Fibroblast of gingiva (primary cell): ENCODE measurements around the gene TRPM7.

Experiments used
- DNase-seq: peaks from one replicate; pipeline ENCODE4 v3.0.0-alpha.2; 2011; ENCODE audit warnings: low read depth

TRPM7 gene

DNA sequence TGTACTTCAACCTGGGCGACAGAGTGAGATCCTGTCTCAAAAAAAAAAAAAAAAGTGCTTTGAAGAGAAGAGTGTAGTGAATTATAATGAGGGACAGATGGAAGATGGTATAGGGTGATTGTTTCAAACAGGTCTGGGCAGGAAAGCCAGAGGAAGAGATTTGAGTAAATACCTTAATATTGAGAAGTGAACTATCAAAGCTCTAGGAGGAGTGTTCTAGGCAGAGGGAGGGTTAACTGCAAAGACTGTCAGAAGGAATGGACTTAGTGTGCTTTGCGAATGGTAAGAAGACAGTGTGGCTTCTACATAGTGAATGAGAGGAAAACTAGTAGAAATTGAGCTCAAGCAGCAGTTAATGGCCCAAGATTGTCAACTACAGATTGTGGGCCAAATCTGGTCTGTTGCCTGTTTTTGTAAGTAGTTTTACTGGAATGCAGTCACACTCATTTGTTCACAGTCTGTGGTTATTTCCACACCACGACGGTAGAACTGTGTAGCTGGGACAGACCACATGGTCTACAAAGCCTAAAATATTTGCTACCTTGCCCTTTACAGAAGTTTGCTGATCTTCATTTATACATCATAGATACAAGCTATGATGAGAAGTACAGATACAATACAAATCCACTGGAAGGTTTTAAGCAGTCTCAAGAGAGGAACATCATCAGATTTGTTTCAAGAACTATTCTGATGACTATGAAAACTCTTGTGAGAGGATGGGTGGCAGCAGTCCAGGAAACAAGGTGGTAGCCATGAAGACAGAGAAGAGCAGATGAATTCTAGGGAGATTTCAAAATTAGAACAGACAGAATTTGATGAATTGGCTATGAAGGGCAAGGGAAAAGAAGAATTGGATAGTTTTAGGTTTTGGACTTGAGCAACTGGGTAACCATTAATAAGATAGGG, 123.6 kb downstream of the TRPM7 start:
- DNase-seq, result peak; percentile 22

DNA sequence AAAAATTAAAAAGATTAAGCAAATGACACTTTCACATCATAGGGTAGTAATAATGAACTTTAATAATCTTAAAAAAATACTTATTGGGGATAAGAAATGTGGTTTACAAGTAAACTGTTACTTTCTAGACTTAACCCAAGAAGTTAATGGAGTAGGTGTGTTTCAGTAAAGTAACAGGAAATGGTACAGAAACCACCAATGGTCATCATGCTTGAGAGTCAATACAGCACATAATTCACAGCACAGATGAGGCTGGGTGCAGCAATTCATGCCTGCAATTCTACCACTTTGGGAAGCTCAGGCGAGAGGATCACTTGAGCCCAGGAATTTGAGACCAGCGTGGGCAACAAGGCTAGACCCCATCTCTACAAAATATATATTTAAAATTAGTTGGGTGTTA, 128.6 kb downstream of the TRPM7 start:
- DNase-seq, result no peak

DNA sequence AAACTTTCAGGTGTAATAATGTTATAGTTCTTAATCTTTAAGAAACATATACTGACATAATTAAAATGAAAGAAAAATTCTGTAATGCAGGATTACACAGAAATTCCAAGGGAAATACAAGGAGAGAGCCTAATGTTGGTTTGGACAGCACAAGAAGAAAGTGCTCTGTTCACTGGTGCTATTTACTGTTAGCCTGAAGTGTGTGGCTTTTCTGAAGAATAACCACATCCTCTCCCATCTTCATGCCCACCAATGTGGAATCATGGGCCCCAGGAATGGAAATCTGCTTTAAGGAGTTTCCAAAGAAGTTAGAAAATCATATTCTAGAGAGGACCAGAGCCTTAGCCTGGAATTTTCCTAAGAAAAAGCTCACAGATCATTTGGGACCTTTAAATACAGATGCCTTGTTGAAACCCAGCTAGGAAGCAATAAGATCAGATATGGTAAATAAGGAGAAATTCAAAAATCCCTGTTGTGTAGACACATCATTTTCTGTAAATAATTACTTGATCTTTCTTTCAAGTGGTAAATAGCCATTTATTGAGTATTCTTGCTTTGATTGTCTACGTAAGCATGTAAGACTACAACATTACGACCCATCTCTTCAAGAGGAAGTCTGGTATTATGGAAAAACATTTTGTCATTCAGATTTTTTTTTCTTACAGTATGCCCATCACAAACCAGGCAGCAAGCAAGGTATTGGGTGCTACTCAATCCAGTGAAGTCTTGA, 129.8 kb downstream of the TRPM7 start:
- no peak for DNase-seq

DNA sequence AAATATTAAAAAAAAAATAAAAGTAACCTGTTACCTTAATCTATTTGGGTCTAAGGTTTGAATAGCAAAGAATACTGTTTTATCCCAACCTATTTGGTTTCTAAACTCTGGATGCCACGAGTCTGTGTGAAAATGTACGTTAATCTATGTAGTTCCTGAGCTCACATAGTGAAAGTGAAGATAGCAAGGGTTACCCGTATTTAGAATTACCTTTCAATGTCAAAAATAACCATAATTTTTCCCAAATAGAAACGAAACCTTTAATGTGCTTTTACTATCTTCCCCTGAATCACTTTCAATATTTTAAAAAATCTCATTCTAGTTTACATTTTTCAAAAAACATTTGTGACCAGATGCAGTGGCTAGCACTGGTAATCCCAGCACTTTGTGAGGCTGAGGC, 134.4 kb downstream of the TRPM7 start:
- no peak for DNase-seq

DNA sequence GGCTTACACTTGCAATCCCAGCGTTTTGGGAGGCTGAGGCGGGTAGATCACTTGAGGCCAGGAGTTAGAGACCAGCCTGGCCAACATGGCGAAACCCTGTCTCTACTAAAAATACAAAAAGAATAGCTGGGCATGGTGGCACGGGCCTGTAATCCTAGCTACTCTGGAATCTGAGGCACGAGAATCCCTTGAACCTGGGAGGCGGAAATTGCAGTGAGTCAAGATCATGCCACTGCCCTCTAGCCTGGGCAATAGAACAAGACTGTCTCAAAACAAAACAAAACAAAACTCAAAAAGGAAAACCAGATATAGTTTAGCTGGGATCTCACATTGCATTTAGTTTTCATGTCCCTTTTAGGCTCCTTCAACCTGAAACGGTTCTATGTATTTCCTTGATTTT, 137.3 kb downstream of the TRPM7 start:
- DNase-seq, result peak; percentile 54

DNA sequence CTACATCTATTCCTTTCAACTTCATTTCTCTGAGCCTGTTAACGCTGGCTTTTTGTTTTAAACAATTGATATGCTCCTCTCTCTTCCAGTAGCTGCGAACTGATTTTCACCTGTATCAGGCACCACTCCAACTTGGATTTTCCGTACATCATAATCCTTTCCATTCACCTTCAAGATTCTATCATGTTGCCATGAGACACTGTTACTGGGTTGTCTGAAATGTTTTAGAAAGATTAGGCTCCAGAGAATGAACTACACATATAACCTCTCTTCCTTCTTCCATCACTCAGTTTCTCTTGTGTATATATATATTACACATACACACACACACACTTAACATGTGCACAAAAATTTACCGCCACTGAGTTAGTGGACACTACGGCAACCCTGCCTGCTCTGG, 140.0 kb downstream of the TRPM7 start, which contains the start of gene USP50:
TSS of gene USP50 (minus strand) at position 101 of the 400 bp plus-strand sequence. CDS start 141 bp downstream, outside the sequence.
- DNase-seq, result no peak

DNA sequence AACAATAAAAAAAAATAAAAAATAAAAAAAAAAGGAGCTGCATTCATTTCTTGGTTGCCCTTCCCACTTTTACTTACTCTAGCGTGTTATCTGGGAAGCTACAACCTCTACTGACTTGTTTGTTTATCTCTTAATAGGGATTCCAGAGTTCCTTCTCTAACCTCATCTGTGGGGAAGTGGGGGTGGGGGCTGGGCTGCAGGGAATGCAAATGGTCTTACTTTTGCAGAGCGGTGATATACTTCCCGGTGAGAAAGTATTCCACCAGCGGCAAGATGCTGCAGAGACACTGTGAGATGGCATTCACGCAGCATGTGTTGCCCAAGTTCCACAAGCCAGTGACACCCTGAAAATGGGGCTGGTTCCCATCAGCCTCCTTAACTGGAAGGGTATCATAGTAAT, 142.2 kb downstream of the TRPM7 start:
- no peak for DNase-seq

DNA sequence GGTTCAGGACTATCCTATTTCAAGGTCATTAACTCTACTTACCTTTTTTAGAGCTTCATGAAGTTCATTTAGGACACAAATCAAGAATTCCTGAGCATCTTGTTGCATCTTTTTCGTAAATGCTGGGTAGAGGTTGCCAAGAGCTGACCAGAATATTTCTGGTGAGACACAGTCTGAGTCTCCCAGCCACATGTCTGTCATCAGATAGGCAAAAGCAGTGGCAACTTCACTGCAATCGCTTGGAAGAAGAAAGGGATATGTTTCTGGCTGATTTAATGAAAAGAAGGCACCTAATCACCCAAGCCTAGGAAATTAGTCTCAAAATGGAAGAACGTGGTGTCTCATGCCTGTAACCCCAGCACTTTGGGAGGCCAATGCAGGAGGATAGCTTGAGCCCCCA, 143.0 kb downstream of the TRPM7 start:
- DNase-seq, result peak; percentile 73

DNA sequence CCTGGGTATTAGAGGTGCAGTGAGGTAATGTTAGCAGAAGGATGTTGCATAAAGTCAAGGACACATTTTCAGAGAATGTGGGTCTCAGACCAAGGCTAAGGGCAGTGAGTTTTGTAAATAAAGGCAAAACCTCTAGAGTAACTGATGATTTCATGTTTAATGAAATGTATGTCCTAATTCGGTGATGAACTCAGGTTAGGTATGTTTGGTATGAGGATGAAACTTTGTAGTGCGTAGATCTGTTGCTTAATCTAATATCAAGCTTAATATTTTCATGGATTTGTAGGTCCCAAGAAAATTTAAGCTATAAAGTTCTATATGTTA, 143.7 kb downstream of the TRPM7 start:
- DNase-seq, result peak; percentile 68

DNA sequence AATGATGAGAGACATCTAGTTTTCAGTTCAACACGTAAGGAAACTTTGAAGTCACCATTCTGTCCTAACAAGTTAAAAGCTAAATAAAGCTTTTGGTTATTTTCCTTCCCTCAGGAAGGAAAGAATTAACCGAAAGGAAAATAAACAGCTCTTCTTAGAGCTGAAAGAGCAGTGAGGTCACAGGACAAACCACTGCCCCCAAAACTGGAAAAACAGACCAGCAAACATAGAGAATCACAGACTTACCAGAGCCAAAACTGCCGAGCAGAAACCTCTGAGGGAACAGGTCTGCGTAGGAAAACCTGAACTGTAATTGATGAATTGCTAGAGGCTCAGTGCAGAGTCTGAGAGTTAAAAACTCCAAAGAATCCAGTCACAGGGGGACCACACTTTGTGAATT, 154.8 kb downstream of the TRPM7 start:
- peak; percentile 14 for DNase-seq

DNA sequence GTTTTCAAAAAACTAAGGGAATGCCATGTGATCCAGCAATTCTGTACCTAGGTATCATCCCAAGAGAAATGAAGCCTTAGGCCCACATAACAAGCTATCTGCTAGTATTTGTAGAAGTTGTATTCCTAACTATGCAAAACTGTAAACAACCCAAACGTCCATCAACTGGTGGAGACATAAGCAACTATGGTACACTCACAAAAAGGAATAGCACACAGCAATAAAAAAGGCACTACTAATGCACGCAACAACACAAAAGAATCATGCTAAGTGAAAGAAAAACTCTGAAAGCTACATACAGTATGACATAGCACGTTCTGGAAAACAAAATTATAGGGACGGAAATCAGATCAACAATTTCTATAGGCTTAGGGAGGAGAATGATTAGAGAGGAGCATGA, 155.4 kb downstream of the TRPM7 start:
- DNase-seq, result no peak

DNA sequence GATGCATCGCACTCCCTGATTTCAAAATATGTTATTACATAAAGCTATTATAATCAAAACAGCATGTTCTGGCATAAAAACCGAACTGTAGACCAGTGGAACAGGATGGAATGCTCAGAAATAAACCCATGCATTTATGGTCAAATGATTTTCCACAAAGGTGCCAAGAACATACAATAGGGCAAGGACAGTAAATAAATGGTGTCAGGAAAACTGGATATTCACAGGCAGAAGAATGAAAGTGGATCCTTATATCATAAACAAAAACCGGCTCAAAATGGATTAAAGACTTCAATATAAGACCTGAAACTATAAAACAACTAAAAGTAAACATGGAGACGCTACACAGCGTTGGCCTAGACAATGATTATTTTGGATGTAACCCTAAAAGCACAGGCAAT, 162.7 kb downstream of the TRPM7 start:
- peak; percentile 93 for DNase-seq

DNA sequence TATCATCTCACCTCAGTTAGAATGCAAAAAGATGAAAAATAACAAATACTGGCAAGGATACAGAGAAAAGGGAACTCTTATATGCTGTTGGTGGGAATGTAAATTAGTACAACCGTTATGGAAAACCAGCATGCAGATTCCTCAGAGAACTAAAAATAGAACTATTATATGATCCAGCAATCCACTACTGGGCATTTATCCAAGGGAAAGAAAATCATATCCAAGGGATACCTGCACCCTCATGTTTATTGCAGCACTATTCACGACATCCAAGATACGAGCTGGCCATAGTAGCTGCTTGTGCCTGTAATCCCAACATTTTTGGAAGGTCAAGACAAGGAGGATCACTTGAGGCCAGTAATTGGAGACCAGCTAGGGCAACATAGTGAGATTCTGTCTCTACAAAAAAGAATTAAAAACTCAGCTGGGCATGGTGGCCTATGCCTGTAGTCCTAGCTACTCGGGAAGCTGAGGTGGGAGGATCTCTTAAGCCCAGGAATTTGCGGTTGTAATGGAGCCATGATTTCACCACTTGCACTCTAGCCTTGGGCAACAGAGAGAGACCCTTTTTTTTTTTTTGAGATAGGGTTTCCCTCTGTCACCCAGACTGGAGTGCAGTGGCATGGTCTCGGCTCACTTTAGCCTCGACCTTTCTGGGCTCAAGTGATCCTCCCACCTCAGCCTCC, 166.7 kb downstream of the TRPM7 start:
- DNase-seq, result peak; percentile 49

DNA sequence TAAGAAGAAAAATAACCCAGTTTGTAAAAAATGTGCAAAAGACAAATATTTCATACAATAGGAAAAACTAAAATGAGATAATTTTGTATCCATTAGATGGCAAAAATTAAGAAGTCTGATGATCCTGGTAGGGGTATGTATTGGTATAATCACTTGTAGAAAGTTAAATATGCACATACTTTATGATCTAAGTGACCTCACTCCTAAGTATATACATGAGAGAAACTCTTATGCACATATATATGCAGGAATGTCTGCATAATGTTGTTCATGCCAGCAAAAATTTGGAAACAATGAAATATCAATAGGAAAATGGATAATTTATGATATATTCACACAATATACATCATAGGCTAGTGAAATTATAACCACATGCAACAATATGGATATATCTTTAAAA, 173.6 kb downstream of the TRPM7 start:
- DNase-seq, result no peak
